SU-DHL-6 (cell line): ENCODE results near the gene GCNT3.

ENCODE experiments used
- H2AFZ ChIP-seq: fragments of 200-600 bp; sonication (generic); 2 replicates; pipeline ENCODE4 v1.6.1; 2014; ENCODE audit warnings: low read depth, mild to moderate bottlenecking, moderate library complexity, mixed read lengths, antibody characterized with exemption, low read length; ENCODE audit not compliant: severe bottlenecking
- H3F3A ChIP-seq: fragments of 200-600 bp; shearing (Covaris generic); 2 replicates; pipeline ENCODE4 v1.6.0; 2016; ENCODE audit warnings: antibody characterized with exemption, mild to moderate bottlenecking; ENCODE audit not compliant: insufficient read depth
- H3K27ac ChIP-seq: fragments of 200-600 bp; sonication (generic); 2 replicates; pipeline ENCODE4 v1.5.1; 2016; ENCODE audit warnings: low read depth, mild to moderate bottlenecking, low read length, moderate library complexity, mixed read lengths
- H3K27me3 ChIP-seq: fragments of 200-600 bp; sonication (generic), shearing (Covaris generic); 2 replicates; pipeline ENCODE4 v1.6.0; 2014; ENCODE audit warnings: mild to moderate bottlenecking, low read length
- H3K36me3 ChIP-seq: fragments of 200-600 bp; sonication (generic); 2 replicates; pipeline ENCODE4 v1.6.1; 2014; ENCODE audit warnings: mild to moderate bottlenecking, low read length, mixed read lengths
- H3K4me2 ChIP-seq: fragments of 300-600, 200-600 bp; shearing (Covaris generic), sonication (generic); 2 replicates; pipeline ENCODE4 v1.6.0; 2014; ENCODE audit warnings: low read length, low read depth, mild to moderate bottlenecking; ENCODE audit not compliant: poor library complexity, severe bottlenecking
- H3K4me3 ChIP-seq: fragments of 200-600 bp; sonication (generic); 2 replicates; pipeline ENCODE4 v1.5.1; 2014; ENCODE audit warnings: antibody characterized with exemption, low read length, mild to moderate bottlenecking, mixed read lengths; ENCODE audit not compliant: insufficient read depth, poor library complexity, severe bottlenecking
- H3K79me2 ChIP-seq: fragments of 200-600 bp; sonication (generic); 2 replicates; pipeline ENCODE4 v1.6.1; 2014; ENCODE audit warnings: mild to moderate bottlenecking, low read length, moderate library complexity; ENCODE audit not compliant: insufficient read depth
- H3K9ac ChIP-seq: fragments of 200-600 bp; sonication (generic); 2 replicates; pipeline ENCODE4 v1.7.0; 2014; ENCODE audit warnings: mild to moderate bottlenecking, low read length
- H3K9me2 ChIP-seq: fragments of 200-600 bp; sonication (generic); replicated peaks from 2 replicates; pipeline ENCODE4 v1.6.1; 2014; ENCODE audit warnings: low read length; ENCODE audit not compliant: insufficient read depth
- H3K9me3 ChIP-seq: fragments of 200-600 bp; sonication (generic); 2 replicates; pipeline ENCODE4 v1.6.1; 2014; ENCODE audit warnings: low read length, mixed read lengths; ENCODE audit not compliant: insufficient read depth
- H4K20me1 ChIP-seq: fragments of 200-600 bp; sonication (generic); 2 replicates; pipeline ENCODE4 v1.6.1; 2014; ENCODE audit warnings: low read depth, mild to moderate bottlenecking, antibody characterized with exemption, low read length, moderate library complexity, mixed read lengths
- EZH2phosphoT487 ChIP-seq: fragments of 200-600 bp; sonication (generic), shearing (Covaris generic); conservative IDR thresholded peaks from 2 replicates; pipeline ENCODE4 v1.6.1; 2018; ENCODE audit warnings: mild to moderate bottlenecking, antibody characterized with exemption, low read length, moderate library complexity, mixed read lengths
- TF ChIP-seq, protein P1 (sequence below): fragments of 200-600 bp; sonication (generic); IDR thresholded peaks from one replicate; pipeline ENCODE4 v1.5.1; 2017; ENCODE audit warnings: antibody characterized with exemption, mild to moderate bottlenecking, low read length, moderate library complexity; ENCODE audit not compliant: insufficient read depth, poor library complexity, severe bottlenecking

Gene GCNT3

DNA sequence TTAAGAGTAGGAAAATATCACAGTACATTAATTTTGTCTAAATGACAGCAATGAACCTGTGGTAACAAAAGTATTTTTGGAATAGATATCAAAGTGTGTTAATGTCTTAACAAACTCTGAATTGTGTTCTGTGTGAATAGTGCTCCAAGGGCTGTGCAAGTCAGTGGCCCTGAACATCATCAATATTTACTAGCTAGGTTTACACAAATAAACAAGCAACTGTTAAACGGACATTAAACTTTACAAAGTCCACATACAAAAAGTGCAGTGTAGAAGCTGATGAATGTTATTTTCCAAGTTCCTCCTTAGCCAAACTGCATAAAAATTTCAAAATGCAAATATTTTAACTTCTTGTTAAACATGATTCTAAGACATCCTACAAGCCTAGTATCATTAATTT, 47.8 kb downstream of the GCNT3 start:
- H3F3A ChIP-seq, result peaks cover 24% of the 10 kb centered on the region
- TF ChIP-seq, protein P1, sequence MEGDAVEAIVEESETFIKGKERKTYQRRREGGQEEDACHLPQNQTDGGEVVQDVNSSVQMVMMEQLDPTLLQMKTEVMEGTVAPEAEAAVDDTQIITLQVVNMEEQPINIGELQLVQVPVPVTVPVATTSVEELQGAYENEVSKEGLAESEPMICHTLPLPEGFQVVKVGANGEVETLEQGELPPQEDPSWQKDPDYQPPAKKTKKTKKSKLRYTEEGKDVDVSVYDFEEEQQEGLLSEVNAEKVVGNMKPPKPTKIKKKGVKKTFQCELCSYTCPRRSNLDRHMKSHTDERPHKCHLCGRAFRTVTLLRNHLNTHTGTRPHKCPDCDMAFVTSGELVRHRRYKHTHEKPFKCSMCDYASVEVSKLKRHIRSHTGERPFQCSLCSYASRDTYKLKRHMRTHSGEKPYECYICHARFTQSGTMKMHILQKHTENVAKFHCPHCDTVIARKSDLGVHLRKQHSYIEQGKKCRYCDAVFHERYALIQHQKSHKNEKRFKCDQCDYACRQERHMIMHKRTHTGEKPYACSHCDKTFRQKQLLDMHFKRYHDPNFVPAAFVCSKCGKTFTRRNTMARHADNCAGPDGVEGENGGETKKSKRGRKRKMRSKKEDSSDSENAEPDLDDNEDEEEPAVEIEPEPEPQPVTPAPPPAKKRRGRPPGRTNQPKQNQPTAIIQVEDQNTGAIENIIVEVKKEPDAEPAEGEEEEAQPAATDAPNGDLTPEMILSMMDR, result no peak
- no peak for TF ChIP-seq EZH2phosphoT487
- H4K20me1 ChIP-seq, result no peaks in the 10 kb centered on the region

DNA sequence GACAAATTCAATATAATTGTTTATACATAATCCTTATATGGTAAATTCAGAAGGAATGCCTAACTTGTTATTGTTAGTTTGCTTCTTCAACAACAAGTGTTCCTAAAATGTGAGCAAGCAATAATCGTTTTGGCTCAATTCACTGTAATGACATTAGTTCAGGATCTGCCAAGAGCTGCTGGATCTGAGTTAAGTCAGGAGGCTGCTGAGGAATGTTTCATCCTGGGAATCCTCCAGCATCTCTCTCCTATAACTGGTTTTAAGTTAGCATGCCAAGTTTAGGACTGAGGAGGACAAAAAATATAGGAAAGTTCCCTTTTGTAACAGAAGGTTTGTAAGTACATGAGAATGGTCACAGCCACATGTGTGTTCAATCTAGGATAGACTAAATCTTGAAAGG, 50.7 kb downstream of the GCNT3 start:
- Histone ChIP-seq H2AFZ (no peak overlapping the region), H4K20me1 (no peaks in the 10 kb centered on the region), H3K27ac (no peak overlapping the region), H3F3A (peaks cover 24% of the 10 kb centered on the region), H3K27me3 (no peaks in the 10 kb centered on the region), H3K9me3 (no peaks in the 10 kb centered on the region), H3K4me3 (no peak overlapping the region), H3K79me2 (peaks cover under 1% of the 10 kb centered on the region; the same call in 1 of the 2 replicates), H3K9me2 (no peaks in the 10 kb centered on the region), H3K4me2 (no peak overlapping the region), H3K36me3 (peaks cover 32% of the 10 kb centered on the region; the same call in 1 of the 2 replicates), H3K9ac (no peak overlapping the region)
- TF ChIP-seq, protein P1, result no peak
- TF ChIP-seq EZH2phosphoT487, result no peak

More for the DNA sequence above, 47.8 kb downstream of the GCNT3 start:
- no peak overlapping the region for H3K9ac ChIP-seq
- H3K9me3 ChIP-seq, result no peaks in the 10 kb centered on the region
- no peaks in the 10 kb centered on the region for H3K27me3 ChIP-seq
- H3K36me3 ChIP-seq, result peaks cover 26% of the 10 kb centered on the region; the same call in 1 of the 2 replicates
- H3K27ac ChIP-seq, result peak overlapping the region; percentile 1; the same call in 1 of the 2 replicates
- peaks cover 29% of the 10 kb centered on the region for H3K79me2 ChIP-seq
- no peak overlapping the region for H3K4me2 ChIP-seq
- H3K9me2 ChIP-seq, result no peaks in the 10 kb centered on the region
- no peak overlapping the region for H3K4me3 ChIP-seq
- H2AFZ ChIP-seq, result no peak overlapping the region

DNA sequence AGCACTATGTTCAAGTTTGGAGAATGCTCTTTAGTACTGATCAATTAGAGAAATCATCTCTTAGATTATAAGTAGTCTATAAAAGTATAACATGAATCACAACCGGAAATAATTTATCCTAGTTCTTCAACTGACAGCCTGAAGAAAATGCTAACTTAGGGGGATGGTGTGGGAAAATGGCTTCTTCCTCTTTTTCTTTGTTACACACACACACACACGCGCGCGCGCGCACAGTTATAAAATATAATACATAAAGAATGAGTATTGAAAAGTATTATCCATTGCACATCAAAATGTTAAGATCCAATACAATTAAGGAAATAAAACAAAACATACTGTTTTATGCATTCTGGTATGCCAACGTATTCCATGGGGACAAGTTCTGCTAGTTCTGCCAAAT, 57.0 kb downstream of the GCNT3 start:
- TF ChIP-seq EZH2phosphoT487, result no peak
- TF ChIP-seq, protein P1, result no peak
- Histone ChIP-seq H3K9ac (no peak overlapping the region), H3K4me2 (no peak overlapping the region), H3K36me3 (peaks cover 61% of the 10 kb centered on the region), H3F3A (peaks cover 18% of the 10 kb centered on the region), H2AFZ (no peak overlapping the region), H3K79me2 (no peaks in the 10 kb centered on the region), H3K9me3 (no peaks in the 10 kb centered on the region), H3K9me2 (no peaks in the 10 kb centered on the region), H3K27me3 (no peaks in the 10 kb centered on the region), H4K20me1 (no peaks in the 10 kb centered on the region), H3K4me3 (no peak overlapping the region), H3K27ac (no peak overlapping the region)
